Measurements from ENCODE around the gene PRND. TPM values are rescaled to one million over a fixed set of nuclear protein-coding genes. Genes with fewer than 3 reads are reported as not detected.

PRND gene
- total and polyA plus RNA-seq, 2 donors (not counting 3 experiments of a cell fraction or from before 2014, with no cell fraction given) = 0.18 TPM; not detected in 1

DNA sequence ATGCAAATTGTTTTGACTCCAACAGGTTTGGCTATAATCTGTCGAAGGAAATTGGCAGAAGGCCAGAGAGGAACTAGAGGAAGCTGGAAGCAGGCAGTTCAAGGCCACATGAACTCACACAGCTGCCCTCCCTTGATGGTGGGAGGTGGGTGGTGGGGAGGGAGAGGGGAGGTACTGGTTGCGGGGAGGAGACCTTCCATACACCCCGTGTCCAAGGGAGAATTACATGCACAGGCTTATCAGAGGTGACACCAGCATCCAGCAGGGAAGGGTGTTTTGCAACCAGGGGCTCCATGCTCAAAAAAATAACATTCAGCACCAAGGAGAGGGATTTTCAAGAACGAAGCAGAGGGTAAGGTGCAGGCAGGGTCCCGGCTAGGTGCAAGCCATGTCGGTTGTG lies 9.1 kb downstream of the PRND start:
- ChIA-PET CTCF (interaction anchor here (0.6 to 1.3 kb wide), 3 partner anchors 8 to 327 kb away, joined by 3 to 4 read pairs (median 4); no protein-coding TSS in a partner anchor), POLR2A (no interaction called here)
- Histone ChIP-seq H3K9me1 (replicated peaks; ENCODE audit: control insufficient read depth, extremely low read depth, insufficient read depth, low read length) (no peaks in the 10 kb centered on the region), H2AFZ (ENCODE audit: low read depth, low read length) (no peak overlapping the region), H3K4me1 (ENCODE audit: control insufficient read depth, extremely low read depth, insufficient read depth, low read length) (peaks cover 8% of the 10 kb centered on the region), H3K27ac (ENCODE audit: insufficient read depth, low read depth, low read length) (no peak overlapping the region), H3K27me3 (ENCODE audit: control insufficient read depth in 2 of 2, insufficient read depth in 2 of 2, low read length in 2 of 2) (peaks cover 16% of the 10 kb centered on the region in 2 experiments), H3K36me3 (ENCODE audit: control insufficient read depth in 2 of 2, extremely low read depth in 1 of 2, insufficient read depth in 2 of 2, low read length in 2 of 2) (no peaks in the 10 kb centered on the region), H3K4me3 (replicated peaks in 1 of 3; ENCODE audit: insufficient read depth in 1 of 3, low read depth in 1 of 3, low read length in 3 of 3) (no peak overlapping the region), H3K79me2 (ENCODE audit: control insufficient read depth, insufficient read depth, low read length) (no peaks in the 10 kb centered on the region), H3K9me3 (replicated peaks; ENCODE audit: control insufficient read depth, insufficient read depth, low read length) (no peaks in the 10 kb centered on the region), H4K20me1 (replicated peaks; ENCODE audit: control insufficient read depth, extremely low read depth, insufficient read depth, low read length) (no peaks in the 10 kb centered on the region), H3K9ac (replicated peaks; ENCODE audit: extremely low read depth, insufficient read depth, low read length) (no peak overlapping the region), H3K4me2 (ENCODE audit: insufficient read depth, low read length) (no peak overlapping the region)
- dilution Hi-C loops (cut with MboI; ENCODE audit: extremely low pct_ligation_motif_present, low sequenced_read_pairs) (no loop called here), intact Hi-C loops (cut with micrococcal nuclease) (loop anchor here (1.0 kb wide), 1 partner anchor 19 kb away; no protein-coding TSS in a partner anchor)
- TF ChIP-seq EZH2 (IDR thresholded peaks at IDR 0.05; ENCODE audit: borderline replicate concordance, low read depth, low read length, severe bottlenecking) = no peak
- TF ChIP-seq GATA2 (IDR thresholded peaks at IDR 0.05; ENCODE audit: insufficient read depth, insufficient read length, low read depth, low read length) = no peak
- FAIRE-seq (peak; percentile 78), DNase-seq (ENCODE audit: low read depth, low spot score) (peak; percentile 63)
- BruUV-seq (replicated peaks) = no TSS peak

DNA sequence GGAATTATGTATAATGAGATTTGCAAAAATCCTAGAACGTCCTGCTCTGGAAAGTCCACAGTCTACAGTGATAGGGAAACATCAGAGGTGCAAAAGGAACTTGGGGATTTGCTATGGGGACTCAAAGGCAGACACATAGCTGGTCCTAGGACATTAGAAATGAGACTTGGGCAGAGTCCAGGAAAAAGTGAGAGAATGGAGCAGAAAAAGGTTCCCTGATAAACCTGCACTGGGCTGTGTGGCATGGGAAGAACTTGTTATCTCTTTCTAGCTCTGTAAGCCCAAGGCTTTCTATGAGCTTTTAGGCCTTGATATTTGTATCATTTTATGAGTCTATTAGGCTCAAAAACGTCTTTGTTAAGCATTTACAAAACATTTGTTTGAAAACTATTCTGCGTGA lies 15.2 kb downstream of the PRND start:
- no peak for FAIRE-seq

More for the DNA sequence above, 15.2 kb downstream of the PRND start:
- Histone ChIP-seq H3K36me3 (ENCODE audit: control insufficient read depth in 2 of 2, extremely low read depth in 1 of 2, insufficient read depth in 2 of 2, low read length in 2 of 2) (no peaks in the 10 kb centered on the region), H3K4me3 (replicated peaks in 1 of 3; ENCODE audit: insufficient read depth in 1 of 3, low read depth in 1 of 3, low read length in 3 of 3) (no peak overlapping the region), H2AFZ (ENCODE audit: low read depth, low read length) (no peak overlapping the region), H3K4me1 (ENCODE audit: control insufficient read depth, extremely low read depth, insufficient read depth, low read length) (no peaks in the 10 kb centered on the region), H3K9me3 (replicated peaks; ENCODE audit: control insufficient read depth, insufficient read depth, low read length) (no peaks in the 10 kb centered on the region), H4K20me1 (replicated peaks; ENCODE audit: control insufficient read depth, extremely low read depth, insufficient read depth, low read length) (no peaks in the 10 kb centered on the region), H3K27ac (ENCODE audit: insufficient read depth, low read depth, low read length) (no peak overlapping the region), H3K9me1 (replicated peaks; ENCODE audit: control insufficient read depth, extremely low read depth, insufficient read depth, low read length) (no peaks in the 10 kb centered on the region), H3K4me2 (ENCODE audit: insufficient read depth, low read length) (no peak overlapping the region), H3K79me2 (ENCODE audit: control insufficient read depth, insufficient read depth, low read length) (no peaks in the 10 kb centered on the region), H3K27me3 (ENCODE audit: control insufficient read depth in 2 of 2, insufficient read depth in 2 of 2, low read length in 2 of 2) (peaks cover 13 to 22% of the 10 kb centered on the region in 2 experiments), H3K9ac (replicated peaks; ENCODE audit: extremely low read depth, insufficient read depth, low read length) (no peak overlapping the region)
- intact Hi-C loops (cut with micrococcal nuclease) (no loop called here), dilution Hi-C loops (cut with MboI; ENCODE audit: extremely low pct_ligation_motif_present, low sequenced_read_pairs) (no loop called here)
- TF ChIP-seq GATA2 (IDR thresholded peaks at IDR 0.05; ENCODE audit: insufficient read depth, insufficient read length, low read depth, low read length) = no peak
- TF ChIP-seq, protein P1, sequence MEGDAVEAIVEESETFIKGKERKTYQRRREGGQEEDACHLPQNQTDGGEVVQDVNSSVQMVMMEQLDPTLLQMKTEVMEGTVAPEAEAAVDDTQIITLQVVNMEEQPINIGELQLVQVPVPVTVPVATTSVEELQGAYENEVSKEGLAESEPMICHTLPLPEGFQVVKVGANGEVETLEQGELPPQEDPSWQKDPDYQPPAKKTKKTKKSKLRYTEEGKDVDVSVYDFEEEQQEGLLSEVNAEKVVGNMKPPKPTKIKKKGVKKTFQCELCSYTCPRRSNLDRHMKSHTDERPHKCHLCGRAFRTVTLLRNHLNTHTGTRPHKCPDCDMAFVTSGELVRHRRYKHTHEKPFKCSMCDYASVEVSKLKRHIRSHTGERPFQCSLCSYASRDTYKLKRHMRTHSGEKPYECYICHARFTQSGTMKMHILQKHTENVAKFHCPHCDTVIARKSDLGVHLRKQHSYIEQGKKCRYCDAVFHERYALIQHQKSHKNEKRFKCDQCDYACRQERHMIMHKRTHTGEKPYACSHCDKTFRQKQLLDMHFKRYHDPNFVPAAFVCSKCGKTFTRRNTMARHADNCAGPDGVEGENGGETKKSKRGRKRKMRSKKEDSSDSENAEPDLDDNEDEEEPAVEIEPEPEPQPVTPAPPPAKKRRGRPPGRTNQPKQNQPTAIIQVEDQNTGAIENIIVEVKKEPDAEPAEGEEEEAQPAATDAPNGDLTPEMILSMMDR (IDR thresholded peaks at IDR 0.05; ENCODE audit: extremely low read depth in 1 of 2, insufficient read depth in 1 of 2, low read depth in 1 of 2, low read length in 2 of 2) = no peak
- TF ChIP-seq EZH2 (IDR thresholded peaks at IDR 0.05; ENCODE audit: borderline replicate concordance, low read depth, low read length, severe bottlenecking) = no peak
- TF ChIP-seq, protein P2, sequence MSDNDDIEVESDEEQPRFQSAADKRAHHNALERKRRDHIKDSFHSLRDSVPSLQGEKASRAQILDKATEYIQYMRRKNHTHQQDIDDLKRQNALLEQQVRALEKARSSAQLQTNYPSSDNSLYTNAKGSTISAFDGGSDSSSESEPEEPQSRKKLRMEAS (IDR thresholded peaks at IDR 0.05; ENCODE audit: insufficient read depth, insufficient read length) = no peak
- no peak for TF ChIP-seq POLR2AphosphoS5 (IDR thresholded peaks at IDR 0.05; ENCODE audit: insufficient read depth, low read depth, low read length)
- TF ChIP-seq MYC (IDR thresholded peaks at IDR 0.05; ENCODE audit: low read depth, low read length) = no peak
- TF ChIP-seq POLR2A (IDR thresholded peaks at IDR 0.05; ENCODE audit: low read depth, low read length) = no peak
- TF ChIP-seq FOS (IDR thresholded peaks at IDR 0.05; ENCODE audit: borderline replicate concordance, insufficient read depth, low read length) = no peak
- no peak for TF ChIP-seq JUN (IDR thresholded peaks at IDR 0.05; ENCODE audit: borderline replicate concordance, insufficient read depth, insufficient read length, low read depth)
- CTCF ChIA-PET = interaction anchor here (0.7 to 1.2 kb wide), 3 partner anchors 9 to 123 kb away, joined by 3 to 4 read pairs (median 3); no protein-coding TSS in a partner anchor
- no peak for DNase-seq (ENCODE audit: low read depth, low spot score)
- BruUV-seq (replicated peaks) = no TSS peak
- POLR2A ChIA-PET = no interaction called here

Data from endothelial cell of umbilical vein (primary cell).